PC-3 (cell line): ENCODE data around the gene TSEN2. TPM values are rescaled to one million over a fixed set of nuclear protein-coding genes. Genes with fewer than 3 reads are reported as not detected.

Source experiments
- ATAC-seq: fragments of 200-7000 bp; cut with Tn5 transposase; 2 replicates; pipeline ENCODE4 v1.9.1; 2020; ENCODE audit warnings: mild to moderate bottlenecking, moderate library complexity
- BruUV-seq: library from RNA; stranded (reverse); fragments of 400-500 nt; replicated peaks from 2 replicates; lab custom pipeline; 2021; lab: Mats Ljungman, UMichigan
- CTCF ChIA-PET: fragments of 300-600 bp; sonication (Branson Sonifier 250); formaldehyde crosslinking; loops from one replicate; lab custom pipeline; 2022; ENCODE audit warnings: antibody characterized with exemption; lab: Charles Lee
- POLR2A ChIA-PET: fragments of 300-600 bp; sonication (Branson Sonifier 250); formaldehyde crosslinking; loops from one replicate; lab custom pipeline; 2022; ENCODE audit warnings: antibody characterized with exemption; ENCODE audit not compliant: unreplicated experiment; lab: Charles Lee
- DNase-seq: peaks from one replicate; pipeline ENCODE4 v3.0.0-alpha.2; 2015
- H2AFZ ChIP-seq: fragments of 300-600 bp; sonication (generic); 2 replicates; pipeline ENCODE4 v1.6.0; 2016; ENCODE audit warnings: antibody characterized with exemption, low read length
- H3F3A ChIP-seq: fragments of 300-600 bp; sonication (generic); one replicate; pipeline ENCODE4 v1.6.0; 2017; ENCODE audit warnings: antibody characterized with exemption, low read length, control low read depth, mild to moderate bottlenecking; ENCODE audit not compliant: unreplicated experiment
- H3K27ac ChIP-seq: fragments of 300-600 bp; sonication (generic); 2 replicates; pipeline ENCODE4 v1.5.1; 2016; ENCODE audit warnings: mild to moderate bottlenecking, low read length
- H3K27me3 ChIP-seq: fragments of 300-600 bp; sonication (generic); 2 replicates; pipeline ENCODE4 v1.6.1; 2016; ENCODE audit warnings: low read length, mixed read lengths
- H3K36me3 ChIP-seq: fragments of 300-600 bp; sonication (generic); 2 replicates; pipeline ENCODE4 v1.6.1; 2016; ENCODE audit warnings: low read depth, mixed run types, low read length, mixed read lengths
- H3K4me1 ChIP-seq: fragments of 300-600 bp; sonication (generic); 2 replicates; pipeline ENCODE4 v1.5.1; 2016; ENCODE audit warnings: low read length; ENCODE audit not compliant: insufficient read depth
- H3K4me2 ChIP-seq: fragments of 300-600 bp; sonication (generic); 2 replicates; pipeline ENCODE4 v1.6.0; 2016; ENCODE audit warnings: low read length
- H3K4me3 ChIP-seq: fragments of 300-600 bp; sonication (generic); 2 replicates; pipeline ENCODE4 v1.5.1; 2016; ENCODE audit warnings: mild to moderate bottlenecking, low read length, mixed read lengths
- H3K79me2 ChIP-seq: fragments of 300-600 bp; sonication (generic); 2 replicates; pipeline ENCODE4 v1.6.1; 2017; ENCODE audit warnings: low read length, mixed read lengths
- H3K9ac ChIP-seq: fragments of 300-600 bp; sonication (generic); 2 replicates; pipeline ENCODE4 v1.6.0; 2016; ENCODE audit warnings: mild to moderate bottlenecking, low read length
- H3K9me2 ChIP-seq: fragments of 300-600 bp; sonication (generic); replicated peaks from 2 replicates; pipeline ENCODE4 v1.6.1; 2016; ENCODE audit warnings: mixed run types, low read length, mixed read lengths
- H3K9me3 ChIP-seq: fragments of 300-600 bp; sonication (generic); 2 replicates; pipeline ENCODE4 v1.6.1; 2016; ENCODE audit warnings: low read length, mixed read lengths
- H4K20me1 ChIP-seq: fragments of 300-600 bp; sonication (generic); 2 replicates; pipeline ENCODE4 v1.6.1; 2016; ENCODE audit warnings: low read length, mixed read lengths
- CTCF ChIP-seq: fragments of 300-600 bp; sonication (generic); conservative IDR thresholded peaks from 2 replicates; pipeline ENCODE4 v1.5.1; 2017; ENCODE audit warnings: antibody characterized with exemption, low read depth, mild to moderate bottlenecking, low read length
- EZH2 ChIP-seq: fragments of 300-600 bp; sonication (generic); IDR thresholded peaks from one replicate; pipeline ENCODE4 v1.6.1; 2017; ENCODE audit warnings: antibody characterized with exemption, mild to moderate bottlenecking, low read length; ENCODE audit not compliant: unreplicated experiment
- EZH2phosphoT487 ChIP-seq: fragments of 300-600 bp; sonication (generic); IDR thresholded peaks from 2 replicates; pipeline ENCODE4 v1.6.1; 2018; ENCODE audit warnings: mild to moderate bottlenecking, antibody characterized with exemption, low read length, borderline replicate concordance
- intact Hi-C: fragments of 100-400 bp; cut with micrococcal nuclease; formaldehyde crosslinking; loops from 2 replicates; pipeline ENCODE4 v1.9.0; 2023
- total RNA-seq: library from RNA; depleted of rRNA; stranded (reverse); fragments of >200 nt; gene quantifications from 2 replicates; pipeline ENCODE4 v1.2.3, GENCODE V29; 2014

The TSEN2 gene
- total RNA-seq, 1 experiment from 2014 or later = 40.2 TPM

GRCh38 chr3:12473511-12473910, 10.8 kb upstream of the TSEN2 start:
- BruUV-seq = no TSS peak
- Histone ChIP-seq H3K9me2 (no peaks in the 10 kb centered on the region), H3K4me3 (no peak overlapping the region), H3K9ac (no peak overlapping the region), H3K27me3 (no peaks in the 10 kb centered on the region), H3K4me1 (peaks cover 50% of the 10 kb centered on the region), H3K79me2 (peaks cover 21% of the 10 kb centered on the region), H4K20me1 (no peaks in the 10 kb centered on the region), H3F3A (peaks cover 24% of the 10 kb centered on the region), H3K4me2 (no peak overlapping the region), H3K9me3 (no peaks in the 10 kb centered on the region), H2AFZ (no peak overlapping the region), H3K36me3 (no peaks in the 10 kb centered on the region), H3K27ac (peak overlapping the region; percentile 99)
- intact Hi-C loops = no loop called here
- no peak for TF ChIP-seq EZH2phosphoT487
- TF ChIP-seq CTCF = no peak
- no peak for TF ChIP-seq EZH2
- ChIA-PET CTCF (no interaction called here), POLR2A (no interaction called here)
- ATAC-seq (no peak), DNase-seq (peak; percentile 1)

GRCh38 chr3:12476238-12476897, 7.9 kb upstream of the TSEN2 start:
- intact Hi-C loops = loop anchor here (1.0 to 5.0 kb wide), 6 partner anchors 31 to 299 kb away; no protein-coding TSS in a partner anchor
- Histone ChIP-seq H4K20me1 (no peaks in the 10 kb centered on the region), H3K4me1 (peaks cover 48% of the 10 kb centered on the region), H3K4me3 (no peak overlapping the region), H3K27me3 (no peaks in the 10 kb centered on the region), H3K79me2 (peaks cover 21% of the 10 kb centered on the region), H3F3A (peaks cover 15% of the 10 kb centered on the region), H2AFZ (peak overlapping the region; percentile 9), H3K9me3 (no peaks in the 10 kb centered on the region), H3K9me2 (no peaks in the 10 kb centered on the region), H3K4me2 (peak overlapping the region; percentile 32; the same call in 1 of the 2 replicates), H3K36me3 (no peaks in the 10 kb centered on the region), H3K27ac (peak overlapping the region; percentile 94), H3K9ac (peak overlapping the region; percentile 70)
- BruUV-seq = no TSS peak
- ChIA-PET CTCF (interaction anchor here (1.1 to 1.2 kb wide), 2 partner anchors 31 to 40 kb away, joined by 4 to 5 read pairs; no protein-coding TSS in a partner anchor), POLR2A (interaction anchor here (0.6 to 1.2 kb wide), 5 partner anchors 9 to 297 kb away, joined by 3 to 21 read pairs (median 5); no protein-coding TSS in a partner anchor)
- ATAC-seq (peak; percentile 64), DNase-seq (peak; percentile 92)
- TF ChIP-seq EZH2 = no peak
- no peak for TF ChIP-seq CTCF
- no peak for TF ChIP-seq EZH2phosphoT487

- ChIA-PET POLR2A (no interaction called here), CTCF (no interaction called here)
- H3F3A ChIP-seq = peaks cover 15% of the 10 kb centered on the region
- H3K4me1 ChIP-seq = peaks cover 42% of the 10 kb centered on the region
- intact Hi-C loops = loop anchor here (5.0 kb wide), 3 partner anchors 40 to 300 kb away; no protein-coding TSS in a partner anchor
- no peak overlapping the region; the same call in 1 of the 2 replicates for H3K4me2 ChIP-seq
- peak overlapping the region; percentile 70 for H3K9ac ChIP-seq
- no peak overlapping the region for H3K4me3 ChIP-seq
- H3K79me2 ChIP-seq = peaks cover 14% of the 10 kb centered on the region; the same call in 1 of the 2 replicates
- H4K20me1 ChIP-seq = no peaks in the 10 kb centered on the region
- no peaks in the 10 kb centered on the region for H3K9me2 ChIP-seq
- no peaks in the 10 kb centered on the region for H3K36me3 ChIP-seq
- H2AFZ ChIP-seq = no peak overlapping the region
- no peaks in the 10 kb centered on the region for H3K9me3 ChIP-seq
- no peak for DNase-seq
- TF ChIP-seq EZH2phosphoT487 = no peak
- no peak for TF ChIP-seq EZH2
- no peak for TF ChIP-seq CTCF
- no peak for ATAC-seq
- BruUV-seq = no TSS peak
- H3K27ac ChIP-seq = peak overlapping the region; percentile 94
- no peaks in the 10 kb centered on the region for H3K27me3 ChIP-seq
Observed at GRCh38 chr3:12477256-12477655, 7.0 kb upstream of the TSEN2 start.
